NT2/D1 (cell line): ENCODE data around the gene LDLRAD4.

Experiments
- YY1 ChIP-seq: IDR thresholded peaks from 2 replicates; pipeline ENCODE4 v1.6.1; 2011; ENCODE audit not compliant: insufficient read length, insufficient read depth
- ZNF274 ChIP-seq: IDR thresholded peaks from 2 replicates; pipeline ENCODE4 v1.6.1; 2011; ENCODE audit warnings: mild to moderate bottlenecking, low read depth, low read length

DNA sequence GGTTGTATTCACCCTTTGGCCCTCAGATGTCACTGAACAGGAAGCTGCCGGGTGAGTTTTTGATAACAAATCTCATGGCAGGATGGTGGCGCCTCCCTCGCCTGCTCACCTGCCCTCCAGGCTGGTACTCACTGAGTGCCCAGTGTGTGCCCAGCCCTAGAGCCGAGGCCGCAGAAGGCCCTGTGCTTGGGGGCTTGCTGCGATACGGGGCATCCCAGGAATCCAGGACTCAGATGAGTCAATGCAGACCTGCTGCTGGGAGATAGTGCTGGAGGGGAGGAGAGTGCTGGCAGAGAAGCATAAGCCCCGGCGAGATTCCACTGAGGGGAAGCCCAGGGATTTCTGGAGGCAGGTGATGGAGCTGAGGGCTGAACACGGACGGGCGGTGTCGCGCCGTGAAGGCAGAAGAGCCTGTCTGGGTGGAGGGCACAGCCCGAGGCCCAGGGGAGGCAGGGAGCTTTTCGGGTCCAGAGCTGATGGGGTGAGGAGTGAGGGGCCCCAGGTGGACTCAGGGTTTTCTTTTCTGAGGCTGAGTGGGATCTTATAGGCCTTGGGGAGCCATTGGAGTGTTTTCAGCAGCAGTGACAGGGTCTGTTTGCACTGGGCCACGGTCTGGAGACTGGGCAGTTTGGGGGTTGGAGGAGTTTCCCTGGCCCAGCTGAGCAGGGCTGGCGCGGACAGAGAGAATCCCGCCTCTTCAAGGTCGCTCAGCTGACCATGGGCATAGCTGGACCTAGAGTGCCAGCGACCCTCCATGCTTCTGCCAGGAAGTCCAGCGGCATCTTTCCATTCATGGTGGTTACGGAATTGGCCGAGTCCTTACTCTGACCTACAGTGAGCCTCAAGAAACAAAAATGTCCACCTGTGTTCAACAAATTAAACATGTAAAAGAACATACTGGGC, 35.5 kb downstream of the LDLRAD4 start:
- TF ChIP-seq ZNF274 (no peak), YY1 (no peak)
